ENCODE results near the gene EFNA5. TPM values are rescaled to one million over a fixed set of nuclear protein-coding genes. Genes with fewer than 3 reads are reported as not detected.

Gene EFNA5
- total and polyA plus RNA-seq, 2 of the 8 experiments (the other 6 are each of a cell fraction or from before 2014, with no cell fraction given): 9.6 to 21.8 TPM

- TF ChIP-seq CHD7 (IDR thresholded peaks at IDR 0.05; ENCODE audit: insufficient replicate concordance, low read length) (no peak), RFX5 (IDR thresholded peaks at IDR 0.05; ENCODE audit: borderline replicate concordance, low read depth, low read length) (no peak), USF2 (IDR thresholded peaks at IDR 0.05; ENCODE audit: low read length) (peak; percentile 40; the same call in 1 of the 2 replicates), CTBP2 (IDR thresholded peaks at IDR 0.05; ENCODE audit: borderline replicate concordance, insufficient read depth, insufficient read length, low read length) (no peak), SP4 (IDR thresholded peaks at IDR 0.05; ENCODE audit: low read length) (no peak), SP1 (IDR thresholded peaks at IDR 0.05; ENCODE audit: low read depth, low read length) (0 out of 2 replicates have a peak, but pooled peaks have one; percentile 51), SIX5 (IDR thresholded peaks at IDR 0.05; ENCODE audit: low read depth, low read length) (no peak), CREB1 (IDR thresholded peaks at IDR 0.05) (no peak), SIN3A (conservative IDR thresholded peaks at IDR 0.05 in 1 of 2, IDR thresholded peaks at IDR 0.05 in 1 of 2; ENCODE audit: low read depth in 1 of 2, low read length in 2 of 2) (peak in 1 of 2 experiments; percentile 33; a peak in 1 of 4 replicates)
These were observed 1.7 kb upstream of the EFNA5 start (continued) for GRCh38 chr5:107672211-107673038.

Data from H1 (cell line).